HepG2 (cell line): ENCODE measurements around the gene C1QTNF1. TPM values are rescaled to one million over a fixed set of nuclear protein-coding genes. Genes with fewer than 3 reads are reported as not detected.

Experiments
- CEBPG ChIP-seq: IDR thresholded peaks from 2 replicates; pipeline ENCODE4 v1.6.1; 2016
- IRF2 ChIP-seq: IDR thresholded peaks from 2 replicates; pipeline ENCODE4 v1.6.1; 2018; ENCODE audit warnings: missing genetic modification reagents, missing compliant biosample characterization
- IRF9 ChIP-seq: sonication (generic); formaldehyde crosslinking; IDR thresholded peaks from 2 replicates; pipeline ENCODE4 v1.8.0; 2022; ENCODE audit warnings: missing genetic modification reagents, mild to moderate bottlenecking, borderline replicate concordance
- KDM2A ChIP-seq: sonication (generic); formaldehyde crosslinking; IDR thresholded peaks from 2 replicates; pipeline ENCODE4 v1.4.0; 2020; ENCODE audit warnings: low read depth, missing genetic modification reagents, borderline replicate concordance
- MTA1 ChIP-seq: sonication (generic); formaldehyde crosslinking; IDR thresholded peaks from 2 replicates; pipeline ENCODE4 v1.4.0; 2020; ENCODE audit warnings: missing genetic modification reagents, mild to moderate bottlenecking, borderline replicate concordance
- PAF1 ChIP-seq: IDR thresholded peaks from 2 replicates; pipeline ENCODE4 v1.6.1; 2016; ENCODE audit warnings: missing genetic modification reagents, missing compliant biosample characterization
- PATZ1 ChIP-seq: sonication (generic); formaldehyde crosslinking; IDR thresholded peaks from 2 replicates; pipeline ENCODE4 v1.4.0; 2020; ENCODE audit warnings: missing genetic modification reagents
- PAX8 ChIP-seq: sonication (generic); formaldehyde crosslinking; IDR thresholded peaks from 2 replicates; pipeline ENCODE4 v1.8.0; 2022; ENCODE audit warnings: mild to moderate bottlenecking, missing genetic modification reagents, borderline replicate concordance
- RBM22 ChIP-seq: fragments of 200-400 bp; formaldehyde crosslinking; optimal IDR thresholded peaks from 2 replicates; pipeline ENCODE3; 2017; ENCODE audit warnings: mild to moderate bottlenecking, low read length, moderate library complexity
- SNAPC2 ChIP-seq: sonication (generic); formaldehyde crosslinking; IDR thresholded peaks from 2 replicates; pipeline ENCODE4 v1.8.1; 2022; ENCODE audit warnings: mild to moderate bottlenecking, missing genetic modification reagents
- SRSF1 ChIP-seq: fragments of 200-400 bp; formaldehyde crosslinking; optimal IDR thresholded peaks from 2 replicates; pipeline ENCODE3; 2017; ENCODE audit warnings: mild to moderate bottlenecking, low read depth, low read length, moderate library complexity
- TOE1 ChIP-seq: sonication (generic); formaldehyde crosslinking; IDR thresholded peaks from 2 replicates; pipeline ENCODE4 v1.4.0; 2020; ENCODE audit warnings: mild to moderate bottlenecking, missing genetic modification reagents
- XRCC5 ChIP-seq: fragments of 200-400 bp; formaldehyde crosslinking; optimal IDR thresholded peaks from 2 replicates; pipeline ENCODE3; 2017; ENCODE audit warnings: mild to moderate bottlenecking, low read length
- ZBTB7B ChIP-seq: sonication (generic); formaldehyde crosslinking; IDR thresholded peaks from 2 replicates; pipeline ENCODE4 v1.4.0; 2020; ENCODE audit warnings: missing genetic modification reagents
- ZFP36L2 ChIP-seq: sonication (generic); formaldehyde crosslinking; IDR thresholded peaks from 2 replicates; pipeline ENCODE4 v1.4.0; 2020; ENCODE audit warnings: missing genetic modification reagents
- ZNF230 ChIP-seq: sonication (generic); formaldehyde crosslinking; IDR thresholded peaks from 2 replicates; pipeline ENCODE4 v1.4.0; 2020; ENCODE audit warnings: mild to moderate bottlenecking, missing genetic modification reagents
- ZNF263 ChIP-seq: sonication (generic); formaldehyde crosslinking; IDR thresholded peaks from 2 replicates; pipeline ENCODE4 v1.4.0; 2020; ENCODE audit warnings: missing genetic modification reagents
- ZNF503 ChIP-seq: sonication (generic); formaldehyde crosslinking; IDR thresholded peaks from 2 replicates; pipeline ENCODE4 v1.4.0; 2020; ENCODE audit warnings: missing genetic modification reagents
- polyA plus RNA-seq, 8 experiments: library from polyadenylated mRNA; depleted of rRNA in 3 of 8; stranded (reverse) in 7 of 8; unstranded in 1 of 8; fragments of >200 nt; fragmentation: Illumina TruSeq in 4 of 8; extraction: Trizol in 4 of 8; gene quantifications; 2 replicates each; pipeline versions ENCODE4 v1.2.1 to v1.2.3, GENCODE V29; 2011 to 2016; ENCODE audit warnings: low read depth in 4 of 8, missing spikeins in 1 of 8, mixed read lengths in 1 of 8; ENCODE audit not compliant: insufficient read depth in 1 of 8
- total RNA-seq, 5 experiments: library from RNA; depleted of rRNA; stranded (reverse); fragments of >200 nt; fragmentation: Illumina TruSeq; extraction: Trizol; gene quantifications; 2 replicates each; pipeline ENCODE4 v1.2.3, GENCODE V29; 2016; ENCODE audit warnings: low read depth in 1 of 5
- TF ChIP-seq, protein P1 (sequence below): sonication (generic); formaldehyde crosslinking; IDR thresholded peaks from 2 replicates; pipeline ENCODE4 v1.5.0; 2020; ENCODE audit warnings: missing genetic modification reagents
- TF ChIP-seq, protein P2 (sequence below): sonication (generic); formaldehyde crosslinking; IDR thresholded peaks from 2 replicates; pipeline ENCODE4 v1.8.1; 2023; ENCODE audit warnings: mild to moderate bottlenecking, moderate library complexity, missing genetic modification reagents
- TF ChIP-seq, protein P3 (sequence below): sonication (generic); formaldehyde crosslinking; IDR thresholded peaks from 2 replicates; pipeline ENCODE4 v1.8.1; 2023; ENCODE audit warnings: mild to moderate bottlenecking, missing genetic modification reagents

Gene C1QTNF1
- total and polyA plus RNA-seq, 2 of the 13 experiments (the other 11 are each of a cell fraction or from before 2014, with no cell fraction given): 0.18 to 0.86 TPM

DNA sequence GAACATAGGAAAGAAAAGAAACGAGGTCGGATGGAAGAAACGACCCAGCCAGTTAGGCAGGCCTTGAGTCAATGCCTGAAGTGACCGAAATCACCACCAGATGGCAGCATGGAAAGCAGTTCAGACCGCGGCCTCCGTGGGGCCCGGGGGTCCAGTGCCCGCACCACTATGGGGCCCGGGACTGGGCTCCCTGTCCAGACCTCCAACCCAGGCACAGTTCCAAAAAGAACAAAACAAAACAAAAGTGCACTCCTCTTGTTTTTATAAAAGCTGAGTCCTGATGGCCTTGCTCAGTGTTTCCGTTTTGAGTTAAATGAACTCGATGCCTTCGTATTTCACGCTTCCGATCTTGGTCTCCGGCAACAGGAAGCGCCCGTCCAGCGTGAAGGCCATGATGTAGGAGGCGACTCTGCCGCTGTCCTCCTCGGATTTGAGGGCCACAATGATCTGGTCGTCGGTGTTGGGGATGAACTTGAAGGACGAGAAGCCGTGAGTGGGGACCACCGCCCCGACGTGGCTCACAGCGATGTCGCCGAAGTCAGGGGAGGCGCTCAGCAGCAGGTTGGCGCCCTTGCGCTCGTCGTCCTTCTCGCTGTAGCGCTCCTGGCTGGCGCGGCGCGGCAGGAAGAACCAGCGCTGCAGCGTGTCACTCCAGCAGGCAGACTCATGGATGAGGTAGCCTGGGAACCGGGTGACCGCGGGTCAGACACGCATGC is 30.6 kb upstream of the C1QTNF1 start (continued):
- TF ChIP-seq IRF2 (CRISPR knock-in tag): no peak
- TF ChIP-seq IRF9 (CRISPR knock-in tag): no peak
- TF ChIP-seq ZBTB7B (CRISPR knock-in tag): peak; percentile 43; the same call in 1 of the 2 replicates
- TF ChIP-seq, protein P1, sequence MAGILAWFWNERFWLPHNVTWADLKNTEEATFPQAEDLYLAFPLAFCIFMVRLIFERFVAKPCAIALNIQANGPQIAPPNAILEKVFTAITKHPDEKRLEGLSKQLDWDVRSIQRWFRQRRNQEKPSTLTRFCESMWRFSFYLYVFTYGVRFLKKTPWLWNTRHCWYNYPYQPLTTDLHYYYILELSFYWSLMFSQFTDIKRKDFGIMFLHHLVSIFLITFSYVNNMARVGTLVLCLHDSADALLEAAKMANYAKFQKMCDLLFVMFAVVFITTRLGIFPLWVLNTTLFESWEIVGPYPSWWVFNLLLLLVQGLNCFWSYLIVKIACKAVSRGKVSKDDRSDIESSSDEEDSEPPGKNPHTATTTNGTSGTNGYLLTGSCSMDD (CRISPR knock-in tag): no peak
- peak; percentile 38; the same call in 1 of the 2 replicates for TF ChIP-seq MTA1 (CRISPR knock-in tag)
- TF ChIP-seq RBM22: no peak
- no peak for TF ChIP-seq PAF1
- peak; percentile 80 for TF ChIP-seq XRCC5
- TF ChIP-seq KDM2A (CRISPR knock-in tag): peak; percentile 35; the same call in 1 of the 2 replicates
- no peak for TF ChIP-seq ZNF503 (CRISPR knock-in tag)
- TF ChIP-seq ZNF263: no peak
- no peak for TF ChIP-seq PAX8
- TF ChIP-seq TOE1: no peak
- TF ChIP-seq, protein P2, sequence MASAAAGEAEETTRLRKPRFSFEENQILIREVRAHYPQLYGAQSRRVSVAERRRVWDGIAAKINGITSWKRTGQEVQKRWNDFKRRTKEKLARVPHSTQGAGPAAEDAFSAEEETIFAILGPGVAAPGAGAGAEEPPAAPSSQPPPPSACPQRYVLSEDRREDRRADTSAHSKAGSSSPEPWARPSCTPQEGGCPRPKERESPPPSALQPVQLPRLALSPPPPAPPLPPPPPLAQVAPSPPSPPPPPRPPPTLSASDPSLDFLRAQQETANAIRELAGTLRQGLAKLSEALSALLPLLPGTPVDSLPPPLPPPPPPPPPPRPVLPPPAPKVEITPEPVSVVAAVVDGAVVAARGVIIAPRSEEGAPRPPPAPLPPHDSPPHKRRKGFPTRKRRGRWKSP (CRISPR knock-in tag): no peak
- TF ChIP-seq SRSF1: peak; percentile 13
- peak; percentile 61 for TF ChIP-seq PATZ1 (CRISPR knock-in tag)
- no peak for TF ChIP-seq ZFP36L2 (CRISPR knock-in tag)
- TF ChIP-seq, protein P3, sequence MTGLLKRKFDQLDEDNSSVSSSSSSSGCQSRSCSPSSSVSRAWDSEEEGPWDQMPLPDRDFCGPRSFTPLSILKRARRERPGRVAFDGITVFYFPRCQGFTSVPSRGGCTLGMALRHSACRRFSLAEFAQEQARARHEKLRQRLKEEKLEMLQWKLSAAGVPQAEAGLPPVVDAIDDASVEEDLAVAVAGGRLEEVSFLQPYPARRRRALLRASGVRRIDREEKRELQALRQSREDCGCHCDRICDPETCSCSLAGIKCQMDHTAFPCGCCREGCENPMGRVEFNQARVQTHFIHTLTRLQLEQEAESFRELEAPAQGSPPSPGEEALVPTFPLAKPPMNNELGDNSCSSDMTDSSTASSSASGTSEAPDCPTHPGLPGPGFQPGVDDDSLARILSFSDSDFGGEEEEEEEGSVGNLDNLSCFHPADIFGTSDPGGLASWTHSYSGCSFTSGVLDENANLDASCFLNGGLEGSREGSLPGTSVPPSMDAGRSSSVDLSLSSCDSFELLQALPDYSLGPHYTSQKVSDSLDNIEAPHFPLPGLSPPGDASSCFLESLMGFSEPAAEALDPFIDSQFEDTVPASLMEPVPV: peak; percentile 35; the same call in 1 of the 2 replicates
- no peak for TF ChIP-seq CEBPG (CRISPR knock-in tag)
- no peak for TF ChIP-seq SNAPC2 (CRISPR knock-in tag)
- TF ChIP-seq ZNF230 (CRISPR knock-in tag): no peak
